Astrocyte (in vitro differentiated cells and primary cell): ENCODE results near the gene INPP5B. TPM values are rescaled to one million over a fixed set of nuclear protein-coding genes. Genes with fewer than 3 reads are reported as not detected.
A peak's percentile ranks its signal among the peaks of the same experiment; 100 is the strongest.

Experiments used
- DNase-seq: peaks from one replicate; pipeline ENCODE4 v3.0.0-alpha.2; 2010; ENCODE audit warnings: low read depth
- FAIRE-seq: peaks from 2 replicates; lab custom pipeline; 2011; peaks lifted over from hg19 to GRCh38; lab: Jason Lieb, UNC
- H2AFZ ChIP-seq: 2 replicates; pipeline ENCODE4 v1.6.0; 2012; ENCODE audit warnings: low read depth, low read length, inconsistent platforms
- H3K27ac ChIP-seq: 2 replicates; pipeline ENCODE4 v1.5.1; 2011; ENCODE audit warnings: low read depth, low read length, inconsistent platforms
- H3K27me3 ChIP-seq: 2 replicates; pipeline ENCODE4 v1.6.0; 2011; ENCODE audit warnings: low read length, inconsistent platforms; ENCODE audit not compliant: insufficient read depth
- H3K36me3 ChIP-seq: 2 replicates; pipeline ENCODE4 v1.5.1; 2011; ENCODE audit warnings: low read length, inconsistent platforms; ENCODE audit not compliant: insufficient read depth
- H3K4me1 ChIP-seq: 2 replicates; pipeline ENCODE4 v1.5.1; 2011; ENCODE audit warnings: low read length, inconsistent platforms; ENCODE audit not compliant: insufficient read depth
- H3K4me2 ChIP-seq: 2 replicates; pipeline ENCODE4 v1.6.0; 2012; ENCODE audit warnings: low read length, inconsistent platforms
- H3K4me3 ChIP-seq: 2 replicates; pipeline ENCODE4 v1.5.1; 2011; ENCODE audit warnings: low read depth, mild to moderate bottlenecking, low read length, inconsistent platforms; ENCODE audit not compliant: insufficient read depth
- H3K79me2 ChIP-seq: 2 replicates; pipeline ENCODE4 v1.6.0; 2012; ENCODE audit warnings: mild to moderate bottlenecking, low read length, inconsistent platforms; ENCODE audit not compliant: insufficient read depth
- H3K9ac ChIP-seq: 2 replicates; pipeline ENCODE4 v1.6.0; 2012; ENCODE audit warnings: mild to moderate bottlenecking, low read length, inconsistent platforms
- H3K9me3 ChIP-seq: 2 replicates; pipeline ENCODE4 v1.5.1; 2012; ENCODE audit warnings: low read depth, mild to moderate bottlenecking, low read length, inconsistent platforms; ENCODE audit not compliant: insufficient read depth
- H4K20me1 ChIP-seq: 2 replicates; pipeline ENCODE4 v1.6.0; 2012; ENCODE audit warnings: low read length, inconsistent platforms; ENCODE audit not compliant: insufficient read depth
- H3K27ac Mint-ChIP-seq: one replicate; pipeline ENCODE4 v1.8.0; 2021; ENCODE audit warnings: mild to moderate bottlenecking, mixed read lengths; ENCODE audit not compliant: unreplicated experiment
- H3K27me3 Mint-ChIP-seq: one replicate; pipeline ENCODE4 v1.8.0; 2021; ENCODE audit warnings: low read depth, mixed read lengths; ENCODE audit not compliant: unreplicated experiment
- H3K36me3 Mint-ChIP-seq: one replicate; pipeline ENCODE4 v1.8.0; 2021; ENCODE audit warnings: low read depth, mixed read lengths; ENCODE audit not compliant: unreplicated experiment
- H3K4me1 Mint-ChIP-seq: one replicate; pipeline ENCODE4 v1.8.0; 2021; ENCODE audit warnings: low read depth, mixed read lengths; ENCODE audit not compliant: unreplicated experiment
- H3K4me3 Mint-ChIP-seq: one replicate; pipeline ENCODE4 v1.8.0; 2021; ENCODE audit warnings: mild to moderate bottlenecking, moderate library complexity, mixed read lengths; ENCODE audit not compliant: unreplicated experiment
- H3K9me3 Mint-ChIP-seq: one replicate; pipeline ENCODE4 v1.8.0; 2021; ENCODE audit warnings: mild to moderate bottlenecking, mixed read lengths; ENCODE audit not compliant: unreplicated experiment
- EZH2 ChIP-seq: IDR thresholded peaks from 2 replicates; pipeline ENCODE4 v1.6.1; 2012; ENCODE audit warnings: mild to moderate bottlenecking, low read length, inconsistent platforms; ENCODE audit not compliant: insufficient read depth
- total RNA-seq: library from RNA; stranded (reverse); gene quantifications from 2 replicates; pipeline ENCODE4 v1.2.1, GENCODE V29; 2021
- TF ChIP-seq, protein P1 (sequence below): IDR thresholded peaks from 2 replicates; pipeline ENCODE4 v1.5.1; 2011; ENCODE audit warnings: low read depth, mild to moderate bottlenecking, inconsistent platforms, low read length, moderate library complexity; ENCODE audit not compliant: insufficient read depth

Gene INPP5B
- total RNA-seq, 1 donor from 2014 or later, result 19.4 TPM

DNA sequence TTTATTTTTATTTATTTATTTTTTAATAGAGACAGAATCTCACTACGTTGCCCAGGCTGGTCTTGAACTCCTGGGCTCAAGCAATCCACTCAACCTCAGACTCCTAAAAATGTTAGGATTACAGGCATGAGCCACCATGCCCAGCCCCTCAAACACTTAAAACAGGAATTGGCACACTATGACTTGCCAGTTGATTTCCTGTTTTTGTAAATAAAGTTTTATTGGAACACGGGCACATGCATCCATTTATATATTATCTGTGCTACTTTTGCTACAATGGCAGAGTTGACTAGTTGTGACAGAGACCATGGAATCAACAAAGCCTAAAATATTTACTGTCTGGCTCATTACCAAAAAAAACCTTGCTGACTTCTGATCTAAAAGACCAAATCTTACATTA lies 122.9 kb downstream of the INPP5B start:
- no peak for FAIRE-seq
- H3K36me3 ChIP-seq, result peaks cover 20% of the 10 kb centered on the region
- no peak overlapping the region for H2AFZ ChIP-seq
- H4K20me1 ChIP-seq, result peaks cover 10% of the 10 kb centered on the region
- TF ChIP-seq, protein P1, sequence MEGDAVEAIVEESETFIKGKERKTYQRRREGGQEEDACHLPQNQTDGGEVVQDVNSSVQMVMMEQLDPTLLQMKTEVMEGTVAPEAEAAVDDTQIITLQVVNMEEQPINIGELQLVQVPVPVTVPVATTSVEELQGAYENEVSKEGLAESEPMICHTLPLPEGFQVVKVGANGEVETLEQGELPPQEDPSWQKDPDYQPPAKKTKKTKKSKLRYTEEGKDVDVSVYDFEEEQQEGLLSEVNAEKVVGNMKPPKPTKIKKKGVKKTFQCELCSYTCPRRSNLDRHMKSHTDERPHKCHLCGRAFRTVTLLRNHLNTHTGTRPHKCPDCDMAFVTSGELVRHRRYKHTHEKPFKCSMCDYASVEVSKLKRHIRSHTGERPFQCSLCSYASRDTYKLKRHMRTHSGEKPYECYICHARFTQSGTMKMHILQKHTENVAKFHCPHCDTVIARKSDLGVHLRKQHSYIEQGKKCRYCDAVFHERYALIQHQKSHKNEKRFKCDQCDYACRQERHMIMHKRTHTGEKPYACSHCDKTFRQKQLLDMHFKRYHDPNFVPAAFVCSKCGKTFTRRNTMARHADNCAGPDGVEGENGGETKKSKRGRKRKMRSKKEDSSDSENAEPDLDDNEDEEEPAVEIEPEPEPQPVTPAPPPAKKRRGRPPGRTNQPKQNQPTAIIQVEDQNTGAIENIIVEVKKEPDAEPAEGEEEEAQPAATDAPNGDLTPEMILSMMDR, result no peak
- no peak for TF ChIP-seq EZH2
- no peak overlapping the region for H3K27ac Mint-ChIP-seq
- peaks cover 22% of the 10 kb centered on the region for H3K36me3 Mint-ChIP-seq
- peaks cover 2% of the 10 kb centered on the region for H3K4me1 Mint-ChIP-seq
- H3K79me2 ChIP-seq, result no peaks in the 10 kb centered on the region
- H3K4me3 Mint-ChIP-seq, result no peak overlapping the region
- H3K9ac ChIP-seq, result no peak overlapping the region
- no peaks in the 10 kb centered on the region for H3K9me3 Mint-ChIP-seq
- H3K27ac ChIP-seq, result no peak overlapping the region
- no peaks in the 10 kb centered on the region for H3K9me3 ChIP-seq
- H3K4me1 ChIP-seq, result peaks cover 4% of the 10 kb centered on the region
- no peak overlapping the region for H3K4me2 ChIP-seq
- H3K4me3 ChIP-seq, result no peak overlapping the region
- no peaks in the 10 kb centered on the region for H3K27me3 Mint-ChIP-seq
- H3K27me3 ChIP-seq, result no peaks in the 10 kb centered on the region
- DNase-seq, result no peak

DNA sequence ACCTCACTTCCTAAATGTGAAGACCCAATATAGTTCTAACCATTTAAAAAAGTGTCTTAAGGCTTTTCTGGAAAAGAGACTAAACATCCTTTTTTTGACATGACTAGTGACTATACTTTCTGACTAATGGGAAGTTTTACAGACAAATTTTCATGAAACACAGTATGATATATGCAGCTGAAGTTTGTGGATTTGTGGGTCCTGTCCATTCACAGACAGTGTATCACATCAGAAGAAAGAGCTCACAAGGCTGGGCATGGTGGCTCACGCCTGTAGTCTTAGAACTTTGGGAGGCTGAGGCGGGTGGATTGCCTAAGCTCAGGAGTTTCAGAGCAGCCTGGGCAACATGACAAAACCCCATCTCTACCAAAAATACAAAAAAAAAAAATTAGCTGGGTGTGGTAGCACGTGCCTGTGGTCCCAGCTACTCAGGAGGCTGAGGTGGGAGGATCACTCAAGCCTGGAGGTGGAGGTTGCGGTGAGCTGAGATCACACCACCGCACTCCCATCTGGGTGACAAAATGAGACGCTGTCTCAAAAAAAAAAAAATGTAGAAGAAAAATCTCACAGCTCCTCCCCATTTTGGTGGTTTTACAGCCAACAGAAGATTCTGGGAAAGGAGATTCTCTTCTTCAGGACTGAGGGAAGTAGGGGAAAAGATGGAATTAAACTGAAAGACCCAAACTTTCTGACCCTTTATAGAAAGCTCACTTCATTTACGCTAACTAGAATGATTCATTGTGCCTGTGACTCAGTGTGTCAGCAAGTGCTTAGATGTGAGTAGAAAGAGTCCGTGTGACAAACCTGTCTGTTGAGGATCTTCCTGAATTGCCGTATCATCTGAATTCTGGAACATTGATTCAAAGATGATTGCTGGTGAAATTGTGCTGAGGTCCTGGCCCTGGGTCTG lies 123.7 kb downstream of the INPP5B start:
- Mint-ChIP-seq H3K27ac (peak overlapping the region; percentile 18), H3K4me1 (peaks cover 2% of the 10 kb centered on the region), H3K4me3 (no peak overlapping the region), H3K27me3 (no peaks in the 10 kb centered on the region), H3K36me3 (peaks cover 18% of the 10 kb centered on the region), H3K9me3 (no peaks in the 10 kb centered on the region)
- Histone ChIP-seq H3K4me2 (no peak overlapping the region), H3K4me1 (peaks cover 4% of the 10 kb centered on the region), H3K79me2 (no peaks in the 10 kb centered on the region), H3K36me3 (peaks cover 20% of the 10 kb centered on the region), H3K9me3 (no peaks in the 10 kb centered on the region), H2AFZ (no peak overlapping the region), H4K20me1 (peaks cover 10% of the 10 kb centered on the region), H3K27ac (peak overlapping the region; percentile 0), H3K27me3 (no peaks in the 10 kb centered on the region), H3K4me3 (no peak overlapping the region), H3K9ac (no peak overlapping the region)
- TF ChIP-seq, protein P1, result no peak
- no peak for TF ChIP-seq EZH2
- DNase-seq (peak; percentile 31), FAIRE-seq (no peak)

DNA sequence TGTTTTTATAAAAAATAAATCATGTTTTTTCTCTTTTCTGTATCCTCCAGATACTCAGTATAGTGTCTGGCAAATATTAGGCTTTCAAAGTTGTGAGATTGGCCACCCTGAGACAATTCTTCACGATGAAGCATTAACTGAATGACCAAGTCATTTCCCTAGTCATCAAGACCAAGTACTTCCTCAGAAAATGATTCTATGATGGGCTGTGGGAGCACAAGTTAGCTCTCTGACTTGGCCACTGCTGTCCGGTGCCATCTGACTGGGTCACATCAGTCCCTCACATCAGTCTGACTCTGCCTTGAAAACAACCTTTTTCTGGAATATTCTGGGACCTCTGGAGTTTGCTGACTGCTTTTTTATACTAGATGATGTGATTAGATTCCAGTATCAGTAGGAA lies 125.4 kb downstream of the INPP5B start:
- Mint-ChIP-seq H3K36me3 (peaks cover 24% of the 10 kb centered on the region), H3K27me3 (no peaks in the 10 kb centered on the region), H3K4me1 (peaks cover 4% of the 10 kb centered on the region), H3K4me3 (no peak overlapping the region), H3K27ac (no peak overlapping the region), H3K9me3 (no peaks in the 10 kb centered on the region)
- no peak for FAIRE-seq
- no peak overlapping the region for H3K4me3 ChIP-seq
- peaks cover 4% of the 10 kb centered on the region for H3K4me1 ChIP-seq
- H3K9me3 ChIP-seq, result no peaks in the 10 kb centered on the region
- no peak overlapping the region for H3K4me2 ChIP-seq
- no peaks in the 10 kb centered on the region for H3K79me2 ChIP-seq
- H4K20me1 ChIP-seq, result peaks cover 18% of the 10 kb centered on the region
- H3K27me3 ChIP-seq, result no peaks in the 10 kb centered on the region
- peaks cover 27% of the 10 kb centered on the region for H3K36me3 ChIP-seq
- no peak overlapping the region for H3K27ac ChIP-seq
- TF ChIP-seq, protein P1, result no peak
- TF ChIP-seq EZH2, result no peak
- DNase-seq, result no peak
- H2AFZ ChIP-seq, result no peak overlapping the region
- no peak overlapping the region for H3K9ac ChIP-seq
